SK-N-SH treated with all-trans-retinoic acid at 6 μM for 48 hours (cell line): ENCODE results near the gene ZBTB47.

Experiments used
- ATAC-seq: fragments of 200-7000 bp; cut with Tn5 transposase; 3 replicates; pipeline ENCODE4 v1.9.1; 2020; ENCODE audit warnings: mild to moderate bottlenecking, moderate library complexity
- BACH2 ChIP-seq: fragments of 250-450 bp; sonication (Bioruptor Pico); IDR thresholded peaks from 2 replicates; pipeline ENCODE4 v1.9.0; 2021; ENCODE audit warnings: mild to moderate bottlenecking, borderline replicate concordance
- CSDC2 ChIP-seq: fragments of 250-450 bp; sonication (Bioruptor Pico); IDR thresholded peaks from 2 replicates; pipeline ENCODE4 v1.5.0; 2020; ENCODE audit warnings: mild to moderate bottlenecking, moderate library complexity
- CSRNP3 ChIP-seq: fragments of 250-450 bp; sonication (Bioruptor Pico); IDR thresholded peaks from 2 replicates; pipeline ENCODE4 v1.5.1; 2021; ENCODE audit warnings: mild to moderate bottlenecking, moderate library complexity
- ESRRG ChIP-seq: fragments of 250-450 bp; sonication (Bioruptor Pico); IDR thresholded peaks from 2 replicates; pipeline ENCODE4 v1.6.1; 2021; ENCODE audit warnings: mild to moderate bottlenecking
- GLIS3 ChIP-seq: fragments of 250-450 bp; sonication (Bioruptor Pico); IDR thresholded peaks from 2 replicates; pipeline ENCODE4 v1.5.0; 2020; ENCODE audit warnings: mild to moderate bottlenecking, moderate library complexity
- PATZ1 ChIP-seq: fragments of 250-450 bp; sonication (Bioruptor Pico); IDR thresholded peaks from 2 replicates; pipeline ENCODE4 v1.8.0; 2020; ENCODE audit warnings: mild to moderate bottlenecking, moderate library complexity, borderline replicate concordance
- POU6F1 ChIP-seq: fragments of 250-450 bp; sonication (Bioruptor Pico); IDR thresholded peaks from 2 replicates; pipeline ENCODE4 v1.8.0; 2021; ENCODE audit warnings: low read depth, mild to moderate bottlenecking, moderate library complexity, borderline replicate concordance
- SNAI2 ChIP-seq: fragments of 250-450 bp; sonication (Bioruptor Pico); IDR thresholded peaks from 2 replicates; pipeline ENCODE4 v1.5.0; 2020; ENCODE audit warnings: mild to moderate bottlenecking, moderate library complexity
- TCF4 ChIP-seq: fragments of 250-450 bp; sonication (Bioruptor Pico); IDR thresholded peaks from 2 replicates; pipeline ENCODE4 v1.8.0; 2021; ENCODE audit warnings: mild to moderate bottlenecking, moderate library complexity, borderline replicate concordance
- TSHZ2 ChIP-seq: fragments of 250-450 bp; sonication (Bioruptor Pico); IDR thresholded peaks from 2 replicates; pipeline ENCODE4 v1.5.0; 2020; ENCODE audit warnings: mild to moderate bottlenecking, moderate library complexity
- ZNF565 ChIP-seq: fragments of 450-650 bp; formaldehyde crosslinking; conservative IDR thresholded peaks from 2 replicates; pipeline ENCODE4 v1.5.0; 2020; ENCODE audit warnings: low read depth, mild to moderate bottlenecking, moderate library complexity
- ZNF8 ChIP-seq: fragments of 450-650 bp; formaldehyde crosslinking; IDR thresholded peaks from 2 replicates; pipeline ENCODE4 v1.5.0; 2020; ENCODE audit warnings: mild to moderate bottlenecking, moderate library complexity

ZBTB47 gene

DNA sequence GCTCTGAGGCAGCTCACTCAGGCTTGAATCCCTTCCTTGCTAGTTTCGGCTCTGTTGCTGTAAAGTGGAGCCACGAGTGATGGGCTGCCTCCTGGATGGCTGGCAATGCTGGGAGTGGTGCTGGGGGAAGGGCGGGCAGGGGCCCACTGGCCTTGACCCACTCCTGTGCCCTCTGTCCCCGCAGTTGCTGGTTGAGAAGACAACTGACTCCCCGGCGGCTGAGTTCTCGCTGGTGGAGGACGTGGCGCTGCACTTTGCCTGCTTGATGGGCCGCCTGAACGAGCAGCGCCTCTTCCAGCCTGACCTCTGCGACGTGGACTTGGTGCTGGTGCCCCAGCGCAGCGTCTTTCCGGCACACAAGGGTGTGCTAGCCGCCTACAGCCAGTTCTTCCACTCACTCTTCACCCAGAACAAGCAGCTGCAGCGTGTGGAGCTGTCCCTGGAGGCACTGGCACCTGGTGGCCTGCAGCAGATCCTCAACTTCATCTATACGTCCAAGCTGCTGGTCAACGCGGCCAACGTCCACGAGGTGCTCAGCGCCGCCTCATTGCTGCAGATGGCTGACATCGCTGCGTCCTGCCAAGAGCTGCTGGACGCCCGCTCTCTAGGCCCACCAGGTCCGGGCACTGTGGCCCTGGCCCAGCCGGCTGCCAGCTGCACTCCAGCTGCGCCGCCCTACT, 4.7 kb downstream of the ZBTB47 start:
- no peak for ATAC-seq
- TF ChIP-seq SNAI2 (CRISPR knock-in tag): no peak
- TF ChIP-seq TSHZ2 (CRISPR knock-in tag): no peak
- no peak for TF ChIP-seq POU6F1
- no peak for TF ChIP-seq CSRNP3 (CRISPR knock-in tag)

DNA sequence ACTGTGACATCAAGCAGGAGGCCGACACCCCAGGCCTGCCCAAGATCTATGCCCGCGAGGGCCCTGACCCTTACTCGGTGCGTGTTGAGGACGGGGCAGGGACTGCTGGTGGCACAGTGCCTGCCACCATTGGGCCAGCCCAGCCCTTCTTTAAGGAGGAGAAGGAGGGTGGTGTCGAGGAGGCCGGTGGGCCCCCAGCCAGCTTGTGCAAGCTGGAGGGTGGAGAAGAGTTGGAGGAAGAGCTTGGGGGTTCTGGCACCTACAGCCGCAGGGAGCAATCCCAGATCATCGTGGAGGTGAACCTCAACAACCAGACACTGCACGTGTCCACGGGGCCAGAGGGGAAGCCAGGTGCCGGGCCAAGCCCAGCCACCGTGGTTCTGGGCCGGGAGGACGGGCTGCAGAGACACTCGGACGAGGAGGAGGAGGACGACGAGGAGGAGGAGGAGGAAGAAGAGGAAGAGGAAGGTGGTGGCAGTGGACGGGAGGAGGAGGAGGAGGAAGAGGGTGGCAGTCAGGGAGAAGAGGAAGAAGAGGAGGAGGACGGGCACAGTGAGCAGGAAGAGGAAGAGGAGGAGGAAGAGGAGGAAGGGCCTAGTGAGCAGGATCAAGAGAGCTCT, 5.4 kb downstream of the ZBTB47 start:
- TF ChIP-seq TCF4 (CRISPR knock-in tag) (no peak), ZNF565 (CRISPR knock-in tag) (no peak), ZNF8 (no peak), PATZ1 (CRISPR knock-in tag) (no peak), CSDC2 (CRISPR knock-in tag) (no peak), BACH2 (CRISPR knock-in tag) (no peak), TSHZ2 (CRISPR knock-in tag) (no peak), ESRRG (no peak), CSRNP3 (CRISPR knock-in tag) (no peak), GLIS3 (no peak), POU6F1 (no peak)
- no peak for ATAC-seq
